ENCODE data around the gene SLC35E2B. TPM values are rescaled to one million over a fixed set of nuclear protein-coding genes. Genes with fewer than 3 reads are reported as not detected.

Gene SLC35E2B
- total RNA-seq, 1 experiment from 2014 or later, result 51.3 TPM

DNA sequence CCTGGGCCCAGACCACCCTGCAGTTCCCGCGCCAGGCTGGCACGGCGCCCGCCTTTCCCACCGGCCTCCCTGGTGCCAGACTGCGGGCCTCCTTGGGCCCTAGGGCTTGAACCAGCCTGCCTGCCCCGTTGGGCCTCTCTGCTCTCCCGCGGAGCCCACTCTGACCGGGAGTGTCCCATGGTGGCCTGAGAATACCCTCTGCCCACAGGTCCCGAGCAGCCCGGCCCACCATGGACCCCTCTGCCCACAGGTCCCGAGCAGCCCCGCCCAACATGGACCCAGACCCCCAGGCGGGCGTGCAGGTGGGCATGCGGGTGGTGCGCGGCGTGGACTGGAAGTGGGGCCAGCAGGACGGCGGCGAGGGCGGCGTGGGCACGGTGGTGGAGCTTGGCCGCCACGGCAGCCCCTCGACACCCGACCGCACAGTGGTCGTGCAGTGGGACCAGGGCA, 69.4 kb downstream of the SLC35E2B start (continued):
- TF ChIP-seq, protein P1, sequence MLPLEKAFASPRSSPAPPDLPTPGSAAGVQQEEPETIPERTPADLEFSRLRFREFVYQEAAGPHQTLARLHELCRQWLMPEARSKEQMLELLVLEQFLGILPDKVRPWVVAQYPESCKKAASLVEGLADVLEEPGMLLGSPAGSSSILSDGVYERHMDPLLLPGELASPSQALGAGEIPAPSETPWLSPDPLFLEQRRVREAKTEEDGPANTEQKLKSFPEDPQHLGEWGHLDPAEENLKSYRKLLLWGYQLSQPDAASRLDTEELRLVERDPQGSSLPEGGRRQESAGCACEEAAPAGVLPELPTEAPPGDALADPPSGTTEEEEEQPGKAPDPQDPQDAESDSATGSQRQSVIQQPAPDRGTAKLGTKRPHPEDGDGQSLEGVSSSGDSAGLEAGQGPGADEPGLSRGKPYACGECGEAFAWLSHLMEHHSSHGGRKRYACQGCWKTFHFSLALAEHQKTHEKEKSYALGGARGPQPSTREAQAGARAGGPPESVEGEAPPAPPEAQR (CRISPR knock-in tag; IDR thresholded peaks at IDR 0.05), result no peak
- TF ChIP-seq GTF2I (CRISPR knock-in tag; conservative IDR thresholded peaks at IDR 0.05) (no peak), PRRX2 (CRISPR knock-in tag; IDR thresholded peaks at IDR 0.05) (no peak), MYBL2 (CRISPR knock-in tag; IDR thresholded peaks at IDR 0.05) (no peak), KAT7 (CRISPR knock-in tag; IDR thresholded peaks at IDR 0.05; ENCODE audit: borderline replicate concordance) (no peak), ZNF396 (CRISPR knock-in tag; IDR thresholded peaks at IDR 0.05; ENCODE audit: borderline replicate concordance) (no peak), ZNF671 (CRISPR knock-in tag; IDR thresholded peaks at IDR 0.05) (no peak), EMX1 (CRISPR knock-in tag; IDR thresholded peaks at IDR 0.05) (no peak)
- TF ChIP-seq, protein P2, sequence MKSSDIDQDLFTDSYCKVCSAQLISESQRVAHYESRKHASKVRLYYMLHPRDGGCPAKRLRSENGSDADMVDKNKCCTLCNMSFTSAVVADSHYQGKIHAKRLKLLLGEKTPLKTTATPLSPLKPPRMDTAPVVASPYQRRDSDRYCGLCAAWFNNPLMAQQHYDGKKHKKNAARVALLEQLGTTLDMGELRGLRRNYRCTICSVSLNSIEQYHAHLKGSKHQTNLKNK (CRISPR knock-in tag; IDR thresholded peaks at IDR 0.05), result no peak
- TF ChIP-seq, protein P3, sequence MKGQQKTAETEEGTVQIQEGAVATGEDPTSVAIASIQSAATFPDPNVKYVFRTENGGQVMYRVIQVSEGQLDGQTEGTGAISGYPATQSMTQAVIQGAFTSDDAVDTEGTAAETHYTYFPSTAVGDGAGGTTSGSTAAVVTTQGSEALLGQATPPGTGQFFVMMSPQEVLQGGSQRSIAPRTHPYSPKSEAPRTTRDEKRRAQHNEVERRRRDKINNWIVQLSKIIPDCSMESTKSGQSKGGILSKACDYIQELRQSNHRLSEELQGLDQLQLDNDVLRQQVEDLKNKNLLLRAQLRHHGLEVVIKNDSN (CRISPR knock-in tag; IDR thresholded peaks at IDR 0.05), result no peak

- Mint-ChIP-seq H3K4me3 (no peak overlapping the region), H3K27me3 (ENCODE audit: low read depth) (no peaks in the 10 kb centered on the region), H3K36me3 (no peaks in the 10 kb centered on the region), H3K9me3 (no peaks in the 10 kb centered on the region), H3K4me1 (no peaks in the 10 kb centered on the region), H3K27ac (peak overlapping the region; percentile 59)
- TF ChIP-seq GABPB1 (CRISPR knock-in tag; IDR thresholded peaks at IDR 0.05) (no peak), EMX1 (CRISPR knock-in tag; IDR thresholded peaks at IDR 0.05) (no peak), MLX (CRISPR knock-in tag; IDR thresholded peaks at IDR 0.05) (no peak), SMAD3 (CRISPR knock-in tag; IDR thresholded peaks at IDR 0.05; ENCODE audit: borderline replicate concordance) (no peak), KAT7 (CRISPR knock-in tag; IDR thresholded peaks at IDR 0.05; ENCODE audit: borderline replicate concordance) (no peak)
- no peak for DNase-seq (ENCODE audit: low spot score)
- POLR2A ChIA-PET, result no interaction called here
- ATAC-seq, result no peak
- CTCF ChIA-PET, result no interaction called here
Observed at GRCh38 chr1:1622788-1623094, 69.9 kb downstream of the SLC35E2B start.

GRCh38 chr1:1622010-1622787, 70.4 kb downstream of the SLC35E2B start:
- DNase-seq (ENCODE audit: low spot score) (no peak), ATAC-seq (no peak)
- H3K4me3 Mint-ChIP-seq, result no peak overlapping the region
- no peaks in the 10 kb centered on the region for H3K36me3 Mint-ChIP-seq
- H3K9me3 Mint-ChIP-seq, result no peaks in the 10 kb centered on the region
- H3K4me1 Mint-ChIP-seq, result no peaks in the 10 kb centered on the region
- H3K27ac Mint-ChIP-seq, result no peak overlapping the region; the same call in 1 of the 2 replicates
- no peaks in the 10 kb centered on the region for H3K27me3 Mint-ChIP-seq (ENCODE audit: low read depth)
- ChIA-PET CTCF (interaction anchor here (4.4 kb wide), 1 partner anchor 7 kb away, joined by 30 read pairs; no protein-coding TSS in a partner anchor), POLR2A (no interaction called here)
- TF ChIP-seq STAT6 (CRISPR knock-in tag; conservative IDR thresholded peaks at IDR 0.05; ENCODE audit: low read depth), result no peak
- TF ChIP-seq, protein P4, sequence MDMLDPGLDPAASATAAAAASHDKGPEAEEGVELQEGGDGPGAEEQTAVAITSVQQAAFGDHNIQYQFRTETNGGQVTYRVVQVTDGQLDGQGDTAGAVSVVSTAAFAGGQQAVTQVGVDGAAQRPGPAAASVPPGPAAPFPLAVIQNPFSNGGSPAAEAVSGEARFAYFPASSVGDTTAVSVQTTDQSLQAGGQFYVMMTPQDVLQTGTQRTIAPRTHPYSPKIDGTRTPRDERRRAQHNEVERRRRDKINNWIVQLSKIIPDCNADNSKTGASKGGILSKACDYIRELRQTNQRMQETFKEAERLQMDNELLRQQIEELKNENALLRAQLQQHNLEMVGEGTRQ (CRISPR knock-in tag; IDR thresholded peaks at IDR 0.05), result no peak
- no peak for TF ChIP-seq MAX (CRISPR knock-in tag; IDR thresholded peaks at IDR 0.05)
- TF ChIP-seq, protein P5, sequence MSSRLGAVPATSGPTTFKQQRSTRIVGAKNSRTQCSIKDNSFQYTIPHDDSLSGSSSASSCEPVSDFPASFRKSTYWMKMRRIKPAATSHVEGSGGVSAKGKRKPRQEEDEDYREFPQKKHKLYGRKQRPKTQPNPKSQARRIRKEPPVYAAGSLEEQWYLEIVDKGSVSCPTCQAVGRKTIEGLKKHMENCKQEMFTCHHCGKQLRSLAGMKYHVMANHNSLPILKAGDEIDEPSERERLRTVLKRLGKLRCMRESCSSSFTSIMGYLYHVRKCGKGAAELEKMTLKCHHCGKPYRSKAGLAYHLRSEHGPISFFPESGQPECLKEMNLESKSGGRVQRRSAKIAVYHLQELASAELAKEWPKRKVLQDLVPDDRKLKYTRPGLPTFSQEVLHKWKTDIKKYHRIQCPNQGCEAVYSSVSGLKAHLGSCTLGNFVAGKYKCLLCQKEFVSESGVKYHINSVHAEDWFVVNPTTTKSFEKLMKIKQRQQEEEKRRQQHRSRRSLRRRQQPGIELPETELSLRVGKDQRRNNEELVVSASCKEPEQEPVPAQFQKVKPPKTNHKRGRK (CRISPR knock-in tag; IDR thresholded peaks at IDR 0.05; ENCODE audit: borderline replicate concordance), result no peak
- no peak for TF ChIP-seq IRF2 (CRISPR knock-in tag; IDR thresholded peaks at IDR 0.05; ENCODE audit: borderline replicate concordance, low read depth)
- TF ChIP-seq CREM (CRISPR knock-in tag; IDR thresholded peaks at IDR 0.05), result no peak
- TF ChIP-seq FOXJ3 (CRISPR knock-in tag; IDR thresholded peaks at IDR 0.05; ENCODE audit: borderline replicate concordance), result no peak
- no peak for TF ChIP-seq RORB (CRISPR knock-in tag; IDR thresholded peaks at IDR 0.05)
- no peak for TF ChIP-seq RELA (CRISPR knock-in tag; IDR thresholded peaks at IDR 0.05; ENCODE audit: borderline replicate concordance)
